ENCODE measurements around the gene HS2ST1.

Gene HS2ST1

DNA sequence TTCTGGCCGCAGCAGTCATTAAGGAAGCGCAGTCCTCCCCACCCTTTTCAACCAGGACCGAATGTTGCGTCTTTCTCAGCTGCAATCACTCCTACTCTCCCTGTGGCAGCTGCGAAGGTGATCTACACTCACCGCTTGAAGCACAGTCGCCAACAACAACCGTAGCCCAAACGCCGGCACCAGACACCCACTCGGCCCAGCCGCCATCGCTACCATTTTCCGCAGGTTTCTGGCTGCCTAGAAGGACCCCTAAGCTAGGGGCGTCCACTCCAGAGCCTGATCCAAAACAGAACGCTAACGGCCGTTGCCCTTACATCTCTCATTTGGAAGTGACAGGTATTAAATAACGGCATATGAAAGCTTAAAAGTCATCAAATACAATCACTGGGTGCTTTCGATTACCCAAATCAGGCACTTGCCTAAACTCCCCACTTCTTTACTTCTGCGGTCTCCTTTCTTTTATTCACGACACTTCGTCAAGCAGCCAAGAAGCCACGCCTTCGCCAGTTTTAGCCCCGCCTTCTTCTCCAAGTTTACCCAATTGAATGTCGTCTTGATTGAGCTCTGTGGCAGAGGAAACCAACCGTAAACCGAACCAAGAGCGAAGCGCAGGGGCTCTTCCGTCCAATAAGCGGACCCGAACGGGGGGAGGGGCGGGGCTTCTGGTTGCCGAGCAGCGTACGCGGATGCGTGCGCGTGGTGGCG lies 387 bp upstream of the HS2ST1 start, which contains the start of gene SELENOF:
TSS of gene SELENOF (minus strand) at position 231 of the 705 bp plus-strand sequence. CDS start at position 216, 15 bp downstream.
- TF ChIP-seq ZFP3 (CRISPR knock-in tag; IDR thresholded peaks at IDR 0.05) = no peak
- TF ChIP-seq ZFP30 (CRISPR knock-in tag; IDR thresholded peaks at IDR 0.05) = no peak
- TF ChIP-seq ZC3H10 (CRISPR knock-in tag; IDR thresholded peaks at IDR 0.05) = no peak
- TF ChIP-seq ZNF8 (CRISPR knock-in tag; IDR thresholded peaks at IDR 0.05) = no peak
- TF ChIP-seq CREB5 (CRISPR knock-in tag; IDR thresholded peaks at IDR 0.05; ENCODE audit: low read depth) = no peak
- TF ChIP-seq CSDC2 (CRISPR knock-in tag; IDR thresholded peaks at IDR 0.05) = no peak
- TF ChIP-seq ZNF565 (CRISPR knock-in tag; conservative IDR thresholded peaks at IDR 0.05; ENCODE audit: low read depth) = no peak
- TF ChIP-seq GLIS3 (CRISPR knock-in tag; IDR thresholded peaks at IDR 0.05) = no peak
- TF ChIP-seq TOX (CRISPR knock-in tag; IDR thresholded peaks at IDR 0.05; ENCODE audit: borderline replicate concordance) = no peak
- no peak for TF ChIP-seq ZNF70 (CRISPR knock-in tag; IDR thresholded peaks at IDR 0.05)
- no peak for TF ChIP-seq ESRRG (CRISPR knock-in tag; IDR thresholded peaks at IDR 0.05)
- TF ChIP-seq OSR1 (CRISPR knock-in tag; IDR thresholded peaks at IDR 0.05) = no peak
- TF ChIP-seq ARNTL (CRISPR knock-in tag; IDR thresholded peaks at IDR 0.05; ENCODE audit: borderline replicate concordance, low read depth) = no peak
- TF ChIP-seq RARB (CRISPR knock-in tag; IDR thresholded peaks at IDR 0.05) = no peak
- TF ChIP-seq, protein P1, sequence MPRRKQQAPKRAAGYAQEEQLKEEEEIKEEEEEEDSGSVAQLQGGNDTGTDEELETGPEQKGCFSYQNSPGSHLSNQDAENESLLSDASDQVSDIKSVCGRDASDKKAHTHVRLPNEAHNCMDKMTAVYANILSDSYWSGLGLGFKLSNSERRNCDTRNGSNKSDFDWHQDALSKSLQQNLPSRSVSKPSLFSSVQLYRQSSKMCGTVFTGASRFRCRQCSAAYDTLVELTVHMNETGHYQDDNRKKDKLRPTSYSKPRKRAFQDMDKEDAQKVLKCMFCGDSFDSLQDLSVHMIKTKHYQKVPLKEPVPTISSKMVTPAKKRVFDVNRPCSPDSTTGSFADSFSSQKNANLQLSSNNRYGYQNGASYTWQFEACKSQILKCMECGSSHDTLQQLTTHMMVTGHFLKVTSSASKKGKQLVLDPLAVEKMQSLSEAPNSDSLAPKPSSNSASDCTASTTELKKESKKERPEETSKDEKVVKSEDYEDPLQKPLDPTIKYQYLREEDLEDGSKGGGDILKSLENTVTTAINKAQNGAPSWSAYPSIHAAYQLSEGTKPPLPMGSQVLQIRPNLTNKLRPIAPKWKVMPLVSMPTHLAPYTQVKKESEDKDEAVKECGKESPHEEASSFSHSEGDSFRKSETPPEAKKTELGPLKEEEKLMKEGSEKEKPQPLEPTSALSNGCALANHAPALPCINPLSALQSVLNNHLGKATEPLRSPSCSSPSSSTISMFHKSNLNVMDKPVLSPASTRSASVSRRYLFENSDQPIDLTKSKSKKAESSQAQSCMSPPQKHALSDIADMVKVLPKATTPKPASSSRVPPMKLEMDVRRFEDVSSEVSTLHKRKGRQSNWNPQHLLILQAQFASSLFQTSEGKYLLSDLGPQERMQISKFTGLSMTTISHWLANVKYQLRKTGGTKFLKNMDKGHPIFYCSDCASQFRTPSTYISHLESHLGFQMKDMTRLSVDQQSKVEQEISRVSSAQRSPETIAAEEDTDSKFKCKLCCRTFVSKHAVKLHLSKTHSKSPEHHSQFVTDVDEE (CRISPR knock-in tag; IDR thresholded peaks at IDR 0.05) = no peak
- ATAC-seq = peak; percentile 91

DNA sequence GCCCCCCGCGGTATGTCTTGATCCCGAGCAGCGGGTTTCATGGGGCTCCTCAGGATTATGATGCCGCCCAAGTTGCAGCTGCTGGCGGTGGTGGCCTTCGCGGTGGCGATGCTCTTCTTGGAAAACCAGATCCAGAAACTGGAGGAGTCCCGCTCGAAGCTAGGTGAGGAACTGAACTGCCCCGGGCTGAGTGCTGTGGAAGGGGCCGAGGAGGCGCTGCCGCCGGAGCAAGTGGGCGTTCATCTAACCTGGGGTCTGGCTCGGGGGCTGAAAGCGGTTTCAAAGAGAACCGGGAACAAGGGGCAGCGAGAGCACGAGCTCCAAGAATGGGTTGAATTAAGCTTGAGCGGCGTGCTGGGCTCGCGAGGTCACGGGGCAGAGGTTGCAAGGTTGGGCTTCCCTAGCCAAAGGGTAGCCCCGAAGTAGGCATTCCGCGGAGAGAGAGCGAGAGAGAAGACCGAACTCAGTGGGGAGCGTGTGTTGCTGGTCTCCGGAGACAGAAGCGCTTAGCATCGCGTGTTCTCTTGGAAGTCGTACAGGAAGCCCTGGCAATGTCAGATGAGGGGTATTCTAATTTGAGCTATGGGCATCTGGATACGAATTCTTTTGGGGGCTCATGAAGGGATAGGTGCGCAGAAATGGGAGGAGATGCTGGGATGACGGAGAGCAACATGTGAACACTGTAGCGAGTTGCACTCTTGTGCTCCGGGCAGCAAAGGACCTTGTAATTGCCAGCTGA lies 732 bp downstream of the HS2ST1 start:
- TF ChIP-seq ARNTL (CRISPR knock-in tag; IDR thresholded peaks at IDR 0.05; ENCODE audit: borderline replicate concordance, low read depth) (no peak), BACH2 (CRISPR knock-in tag; IDR thresholded peaks at IDR 0.05; ENCODE audit: borderline replicate concordance) (no peak), ZNF565 (CRISPR knock-in tag; conservative IDR thresholded peaks at IDR 0.05; ENCODE audit: low read depth) (no peak)
- ATAC-seq = peak; percentile 65

GRCh38 chr1:86915737-86916235 lies 1.4 kb downstream of the HS2ST1 start:
- ATAC-seq = no peak
- TF ChIP-seq SNAI2 (CRISPR knock-in tag; IDR thresholded peaks at IDR 0.05) (no peak), ZFP30 (CRISPR knock-in tag; IDR thresholded peaks at IDR 0.05) (no peak), CREB5 (CRISPR knock-in tag; IDR thresholded peaks at IDR 0.05; ENCODE audit: low read depth) (no peak), ISL1 (CRISPR knock-in tag; IDR thresholded peaks at IDR 0.05) (no peak), BACH2 (CRISPR knock-in tag; IDR thresholded peaks at IDR 0.05; ENCODE audit: borderline replicate concordance) (no peak), ZNF565 (CRISPR knock-in tag; conservative IDR thresholded peaks at IDR 0.05; ENCODE audit: low read depth) (no peak), PPARA (CRISPR knock-in tag; IDR thresholded peaks at IDR 0.05; ENCODE audit: borderline replicate concordance) (no peak), ZNF70 (CRISPR knock-in tag; IDR thresholded peaks at IDR 0.05) (no peak)
- TF ChIP-seq, protein P2, sequence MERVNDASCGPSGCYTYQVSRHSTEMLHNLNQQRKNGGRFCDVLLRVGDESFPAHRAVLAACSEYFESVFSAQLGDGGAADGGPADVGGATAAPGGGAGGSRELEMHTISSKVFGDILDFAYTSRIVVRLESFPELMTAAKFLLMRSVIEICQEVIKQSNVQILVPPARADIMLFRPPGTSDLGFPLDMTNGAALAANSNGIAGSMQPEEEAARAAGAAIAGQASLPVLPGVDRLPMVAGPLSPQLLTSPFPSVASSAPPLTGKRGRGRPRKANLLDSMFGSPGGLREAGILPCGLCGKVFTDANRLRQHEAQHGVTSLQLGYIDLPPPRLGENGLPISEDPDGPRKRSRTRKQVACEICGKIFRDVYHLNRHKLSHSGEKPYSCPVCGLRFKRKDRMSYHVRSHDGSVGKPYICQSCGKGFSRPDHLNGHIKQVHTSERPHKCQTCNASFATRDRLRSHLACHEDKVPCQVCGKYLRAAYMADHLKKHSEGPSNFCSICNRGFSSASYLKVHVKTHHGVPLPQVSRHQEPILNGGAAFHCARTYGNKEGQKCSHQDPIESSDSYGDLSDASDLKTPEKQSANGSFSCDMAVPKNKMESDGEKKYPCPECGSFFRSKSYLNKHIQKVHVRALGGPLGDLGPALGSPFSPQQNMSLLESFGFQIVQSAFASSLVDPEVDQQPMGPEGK (CRISPR knock-in tag; IDR thresholded peaks at IDR 0.05; ENCODE audit: borderline replicate concordance) = no peak

Measured in SK-N-SH treated with all-trans-retinoic acid at 6 μM for 48 hours (cell line).